Suprapubic skin (tissue), 4 donors: ENCODE data around the gene BOLA1. TPM values are rescaled to one million over a fixed set of nuclear protein-coding genes. Genes with fewer than 3 reads are reported as not detected.

ENCODE experiments used
- DNase-seq, 2 donors: peaks; one replicate each; pipeline ENCODE4 v3.0.0-alpha.2; 2019; ENCODE audit warnings: low spot score in 2 of 2
- H3K27ac ChIP-seq: fragments of 200-600 bp; sonication (generic); one replicate; pipeline ENCODE4 v1.5.1; 2019
- H3K27me3 ChIP-seq: fragments of 200-600 bp; sonication (generic); one replicate; pipeline ENCODE4 v1.5.1; 2019
- H3K36me3 ChIP-seq: fragments of 200-600 bp; sonication (generic); one replicate; pipeline ENCODE4 v1.5.1; 2019
- H3K4me1 ChIP-seq: fragments of 200-600 bp; sonication (generic); one replicate; pipeline ENCODE4 v1.5.1; 2019
- H3K4me3 ChIP-seq: fragments of 200-600 bp; sonication (generic); one replicate; pipeline ENCODE4 v1.5.1; 2019; ENCODE audit warnings: mild to moderate bottlenecking
- H3K9me3 ChIP-seq: fragments of 200-600 bp; sonication (generic); one replicate; pipeline ENCODE4 v1.5.1; 2019
- EP300 ChIP-seq: sonication (generic); formaldehyde crosslinking; IDR thresholded peaks from one replicate; pipeline ENCODE4 v1.6.1; 2017; ENCODE audit warnings: antibody characterized with exemption
- POLR2A ChIP-seq, 2 donors: fragments of 450-650 bp; IDR thresholded peaks; one replicate each; pipeline ENCODE4 v1.6.1; 2017; ENCODE audit warnings: antibody characterized with exemption in 2 of 2, mild to moderate bottlenecking in 2 of 2, moderate library complexity in 2 of 2
- POLR2AphosphoS5 ChIP-seq, 3 donors: sonication (generic); formaldehyde crosslinking; IDR thresholded peaks; one replicate each; pipeline ENCODE4 v1.6.1; 2017; ENCODE audit warnings: antibody characterized with exemption in 3 of 3
- WGBS: methylation state at CpG from one replicate; pipeline ENCODE4 v1.1.5; 2018; 5-methylcytosine and 5-hydroxymethylcytosine counted together
- total RNA-seq, 4 donors: library from RNA; depleted of rRNA; stranded (reverse); fragments of >200 nt; gene quantifications; one replicate each; pipeline ENCODE4 v1.1.0, GENCODE V29; 2016
- TF ChIP-seq, protein P1 (sequence below), 2 donors: fragments of 200-600 bp in 1 of 2; fragments of 450-650 bp in 1 of 2; sonication (generic) in 1 of 2; IDR thresholded peaks; one replicate each; pipeline ENCODE4 v1.5.1; 2016 to 2019; ENCODE audit warnings: antibody characterized with exemption in 2 of 2, mild to moderate bottlenecking in 1 of 2, moderate library complexity in 1 of 2

Gene BOLA1
- total RNA-seq, 4 donors from 2014 or later, result 21.7 to 42.1 (median 33.1) TPM

DNA sequence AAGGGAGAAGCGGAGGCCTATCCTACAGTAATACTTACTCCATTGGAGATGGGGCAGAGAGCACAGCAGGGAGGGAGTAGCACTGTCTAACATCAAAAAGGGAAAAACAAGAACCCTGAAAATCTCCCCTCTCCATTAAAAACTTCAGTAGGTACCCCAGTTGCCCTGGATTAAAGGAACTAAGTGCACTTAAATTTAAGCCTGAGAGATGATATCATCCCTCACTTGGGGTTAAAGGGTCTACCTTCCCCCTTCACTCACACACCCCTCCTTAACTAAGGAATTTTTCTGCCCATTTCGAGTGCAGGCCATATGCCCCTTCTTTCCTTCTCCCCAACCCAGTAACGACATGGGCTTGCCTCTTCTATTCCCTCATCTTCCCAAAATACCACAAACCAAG lies 41.1 kb downstream of the BOLA1 start:
- no peaks in the 10 kb centered on the region for H3K9me3 ChIP-seq
- H3K27ac ChIP-seq, result no peak overlapping the region
- no peaks in the 10 kb centered on the region for H3K27me3 ChIP-seq
- peaks cover 41% of the 10 kb centered on the region for H3K4me1 ChIP-seq
- no peak for DNase-seq
- WGBS, result 87% methylated on average over 3 of the region's 3 CpGs
- no peak for TF ChIP-seq POLR2A (IDR thresholded peaks at IDR 0.05)
- TF ChIP-seq, protein P1, sequence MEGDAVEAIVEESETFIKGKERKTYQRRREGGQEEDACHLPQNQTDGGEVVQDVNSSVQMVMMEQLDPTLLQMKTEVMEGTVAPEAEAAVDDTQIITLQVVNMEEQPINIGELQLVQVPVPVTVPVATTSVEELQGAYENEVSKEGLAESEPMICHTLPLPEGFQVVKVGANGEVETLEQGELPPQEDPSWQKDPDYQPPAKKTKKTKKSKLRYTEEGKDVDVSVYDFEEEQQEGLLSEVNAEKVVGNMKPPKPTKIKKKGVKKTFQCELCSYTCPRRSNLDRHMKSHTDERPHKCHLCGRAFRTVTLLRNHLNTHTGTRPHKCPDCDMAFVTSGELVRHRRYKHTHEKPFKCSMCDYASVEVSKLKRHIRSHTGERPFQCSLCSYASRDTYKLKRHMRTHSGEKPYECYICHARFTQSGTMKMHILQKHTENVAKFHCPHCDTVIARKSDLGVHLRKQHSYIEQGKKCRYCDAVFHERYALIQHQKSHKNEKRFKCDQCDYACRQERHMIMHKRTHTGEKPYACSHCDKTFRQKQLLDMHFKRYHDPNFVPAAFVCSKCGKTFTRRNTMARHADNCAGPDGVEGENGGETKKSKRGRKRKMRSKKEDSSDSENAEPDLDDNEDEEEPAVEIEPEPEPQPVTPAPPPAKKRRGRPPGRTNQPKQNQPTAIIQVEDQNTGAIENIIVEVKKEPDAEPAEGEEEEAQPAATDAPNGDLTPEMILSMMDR (IDR thresholded peaks at IDR 0.05), result no peak
- no peak for TF ChIP-seq POLR2AphosphoS5 (IDR thresholded peaks at IDR 0.05)
- no peak overlapping the region for H3K4me3 ChIP-seq
- H3K36me3 ChIP-seq, result peaks cover 20% of the 10 kb centered on the region

DNA sequence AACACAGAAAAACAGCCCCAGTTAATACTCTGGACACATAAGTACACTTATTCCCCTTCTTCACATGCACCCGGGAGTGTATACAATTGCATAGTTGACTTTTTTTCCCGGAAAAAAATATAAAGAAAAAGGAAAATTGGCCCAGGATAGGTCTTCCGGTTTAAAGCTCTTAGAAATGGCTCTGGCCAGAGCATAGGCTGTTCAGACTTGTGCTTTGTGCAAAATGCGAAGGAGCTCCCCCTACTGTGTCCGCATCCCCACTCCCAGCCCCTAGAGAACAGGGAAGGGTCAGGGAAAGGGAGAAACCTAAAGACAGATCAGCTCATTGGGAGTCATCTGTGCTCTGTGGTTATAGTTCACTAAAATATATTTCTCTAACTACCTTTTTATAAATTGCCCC lies 42.8 kb downstream of the BOLA1 start:
- H3K9me3 ChIP-seq, result no peaks in the 10 kb centered on the region
- H3K36me3 ChIP-seq, result peaks cover 38% of the 10 kb centered on the region
- no peak overlapping the region for H3K27ac ChIP-seq
- no peaks in the 10 kb centered on the region for H3K27me3 ChIP-seq
- peaks cover 25% of the 10 kb centered on the region for H3K4me1 ChIP-seq
- 27% methylated on average over 5 of the region's 5 CpGs for WGBS
- TF ChIP-seq POLR2A (IDR thresholded peaks at IDR 0.05) (no peak), POLR2AphosphoS5 (IDR thresholded peaks at IDR 0.05) (no peak), EP300 (no peak)
- TF ChIP-seq, protein P1 (IDR thresholded peaks at IDR 0.05), result no peak
- no peak overlapping the region for H3K4me3 ChIP-seq
- no peak for DNase-seq

DNA sequence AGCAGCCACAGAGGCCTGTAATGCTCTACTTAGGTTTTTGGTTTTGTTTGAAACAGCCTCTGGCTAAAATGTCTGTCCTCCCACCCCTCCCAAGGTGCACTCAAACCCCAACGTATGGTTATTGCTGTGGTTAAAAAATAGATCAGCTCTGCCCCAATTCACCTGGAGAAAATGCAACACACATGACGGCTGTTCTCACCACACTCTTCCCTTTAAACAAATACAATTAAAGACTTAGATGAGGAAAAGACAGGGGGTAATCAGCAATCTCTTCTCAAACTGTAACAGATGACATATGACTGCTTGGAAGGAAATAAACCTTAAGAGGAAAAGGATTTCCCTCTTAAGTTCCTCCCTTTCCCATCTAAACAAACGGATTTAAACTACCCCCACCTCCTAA lies 43.5 kb downstream of the BOLA1 start:
- Histone ChIP-seq H3K9me3 (no peaks in the 10 kb centered on the region), H3K4me3 (no peak overlapping the region)
- 39% methylated on average over 3 of the region's 3 CpGs for WGBS

DNA sequence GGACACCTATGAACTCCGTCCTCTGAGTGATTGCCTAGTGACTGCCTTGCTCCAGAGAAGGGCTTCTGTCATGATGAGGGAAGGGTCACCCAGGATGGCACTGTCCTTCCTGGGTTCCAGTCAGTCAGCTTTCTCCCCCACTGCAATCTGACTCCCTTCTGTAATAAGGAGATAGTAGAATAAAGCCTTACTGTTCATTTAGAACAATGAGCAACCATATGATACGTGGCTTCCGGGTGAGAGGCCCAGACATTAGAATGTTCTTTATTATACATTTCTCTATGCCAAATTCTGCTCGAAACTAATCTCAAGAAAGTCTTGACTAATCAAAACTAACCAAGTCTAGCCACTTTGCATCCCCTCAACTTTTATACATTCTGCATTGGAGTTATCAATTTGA lies 45.8 kb downstream of the BOLA1 start:
- Histone ChIP-seq H3K27me3 (no peaks in the 10 kb centered on the region), H3K4me3 (no peak overlapping the region), H3K27ac (no peak overlapping the region), H3K4me1 (peaks cover 3% of the 10 kb centered on the region), H3K9me3 (no peaks in the 10 kb centered on the region), H3K36me3 (peaks cover 68% of the 10 kb centered on the region)
- TF ChIP-seq POLR2AphosphoS5 (IDR thresholded peaks at IDR 0.05) (no peak), POLR2A (IDR thresholded peaks at IDR 0.05) (no peak), EP300 (no peak)
- TF ChIP-seq, protein P1 (IDR thresholded peaks at IDR 0.05), result no peak
- no peak for DNase-seq
- whole genome bisulfite sequencing, result 90% methylated on average over 4 of the region's 4 CpGs

More for the DNA sequence above, 43.5 kb downstream of the BOLA1 start:
- Histone ChIP-seq H3K4me1 (peaks cover 18% of the 10 kb centered on the region), H3K36me3 (peaks cover 45% of the 10 kb centered on the region), H3K27me3 (no peaks in the 10 kb centered on the region), H3K27ac (no peak overlapping the region)
- DNase-seq, result no peak
- TF ChIP-seq EP300, result no peak
- TF ChIP-seq POLR2A (IDR thresholded peaks at IDR 0.05), result no peak
- no peak for TF ChIP-seq POLR2AphosphoS5 (IDR thresholded peaks at IDR 0.05)
- TF ChIP-seq, protein P1 (IDR thresholded peaks at IDR 0.05), result no peak

DNA sequence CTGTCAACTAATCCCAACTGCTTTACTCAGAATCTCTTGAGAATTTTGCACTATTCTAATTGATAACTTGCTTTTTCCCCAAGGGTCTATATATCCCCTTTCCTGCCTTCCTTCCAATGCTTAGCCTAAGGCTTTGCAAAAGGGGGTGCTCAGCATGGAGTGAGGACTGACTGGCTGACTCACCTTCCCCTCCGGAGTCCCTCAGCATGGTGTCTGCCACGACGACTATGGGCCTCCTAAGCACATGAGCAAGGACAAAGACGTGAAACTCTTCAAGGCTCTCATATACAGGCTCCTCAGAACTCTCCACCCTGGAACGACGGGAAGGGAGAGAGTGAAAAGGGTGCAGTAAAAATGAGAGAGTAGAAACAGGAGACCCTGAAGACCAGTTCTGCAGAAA lies 50.5 kb downstream of the BOLA1 start:
- TF ChIP-seq POLR2AphosphoS5 (IDR thresholded peaks at IDR 0.05) (no peak), EP300 (no peak)
- TF ChIP-seq, protein P1 (IDR thresholded peaks at IDR 0.05), result no peak
- no peak overlapping the region for H3K4me3 ChIP-seq
- DNase-seq, result no peak
- WGBS, result 79% methylated on average over 6 of the region's 6 CpGs
- H3K9me3 ChIP-seq, result no peaks in the 10 kb centered on the region
- peaks cover 58% of the 10 kb centered on the region for H3K36me3 ChIP-seq
- no peaks in the 10 kb centered on the region for H3K27me3 ChIP-seq
- no peaks in the 10 kb centered on the region for H3K4me1 ChIP-seq
- H3K27ac ChIP-seq, result no peak overlapping the region

Other genes with a start within 250 kb of the BOLA1 start
- not detected for gene FCGR1A, start 116.9 kb upstream of the BOLA1 start, total RNA-seq
- gene SV2A, start 18.3 kb downstream of the BOLA1 start, total RNA-seq, result 1 to 10 TPM in 1 of 4 donors, under 1 TPM in 3; 0.48 to 1.3 (median 0.65) TPM
- gene SF3B4, start 28.2 kb downstream of the BOLA1 start, total RNA-seq, result 10 to 100 TPM; 19.1 to 28.7 (median 22.2) TPM
- 10 to 100 TPM; 13.5 to 40.3 (median 22.0) TPM for gene MTMR11, start 37.3 kb downstream of the BOLA1 start, total RNA-seq
- 10 to 100 TPM; 11.0 to 19.2 (median 15.0) TPM for gene OTUD7B, start 111.2 kb downstream of the BOLA1 start, total RNA-seq
- 10 to 100 TPM; 23.8 to 67.4 (median 34.2) TPM for gene VPS45, start 168.2 kb downstream of the BOLA1 start, total RNA-seq